IPS DF 6.9 (cell line): Measurements from ENCODE around the gene ATG10.

Source experiments
- DNase-seq: peaks from one replicate; pipeline ENCODE4 v3.0.0-alpha.2; 2013; ENCODE audit warnings: low read depth, low spot score
- H3K27ac ChIP-seq: one replicate; pipeline ENCODE4 v1.5.1; 2013; ENCODE audit warnings: low read length, control low read depth
- H3K27me3 ChIP-seq: 2 replicates; pipeline ENCODE4 v1.6.1; 2013; ENCODE audit warnings: mild to moderate bottlenecking, low read length; ENCODE audit not compliant: control insufficient read depth, insufficient read depth
- H3K36me3 ChIP-seq: 2 replicates; pipeline ENCODE4 v1.6.1; 2013; ENCODE audit warnings: low read length; ENCODE audit not compliant: control insufficient read depth, insufficient read depth
- H3K4me1 ChIP-seq: 2 replicates; pipeline ENCODE4 v1.6.1; 2013; ENCODE audit warnings: low read length; ENCODE audit not compliant: control insufficient read depth, insufficient read depth
- H3K4me3 ChIP-seq: 2 replicates; pipeline ENCODE4 v1.5.1; 2013; ENCODE audit warnings: mild to moderate bottlenecking, low read length
- H3K9me3 ChIP-seq: 2 replicates; pipeline ENCODE4 v1.6.1; 2013; ENCODE audit warnings: low read length, inconsistent platforms; ENCODE audit not compliant: control insufficient read depth, insufficient read depth
- WGBS: extraction: QIAGEN DNeasy Blood & Tissue Kit; methylation state at CpG from one replicate; pipeline ENCODE4 v1.1.7; 2013; ENCODE audit warnings: mixed read lengths, missing lambda C conversion rate; ENCODE audit not compliant: insufficient read length, insufficient coverage; 5-methylcytosine and 5-hydroxymethylcytosine counted together

ATG10 gene

DNA sequence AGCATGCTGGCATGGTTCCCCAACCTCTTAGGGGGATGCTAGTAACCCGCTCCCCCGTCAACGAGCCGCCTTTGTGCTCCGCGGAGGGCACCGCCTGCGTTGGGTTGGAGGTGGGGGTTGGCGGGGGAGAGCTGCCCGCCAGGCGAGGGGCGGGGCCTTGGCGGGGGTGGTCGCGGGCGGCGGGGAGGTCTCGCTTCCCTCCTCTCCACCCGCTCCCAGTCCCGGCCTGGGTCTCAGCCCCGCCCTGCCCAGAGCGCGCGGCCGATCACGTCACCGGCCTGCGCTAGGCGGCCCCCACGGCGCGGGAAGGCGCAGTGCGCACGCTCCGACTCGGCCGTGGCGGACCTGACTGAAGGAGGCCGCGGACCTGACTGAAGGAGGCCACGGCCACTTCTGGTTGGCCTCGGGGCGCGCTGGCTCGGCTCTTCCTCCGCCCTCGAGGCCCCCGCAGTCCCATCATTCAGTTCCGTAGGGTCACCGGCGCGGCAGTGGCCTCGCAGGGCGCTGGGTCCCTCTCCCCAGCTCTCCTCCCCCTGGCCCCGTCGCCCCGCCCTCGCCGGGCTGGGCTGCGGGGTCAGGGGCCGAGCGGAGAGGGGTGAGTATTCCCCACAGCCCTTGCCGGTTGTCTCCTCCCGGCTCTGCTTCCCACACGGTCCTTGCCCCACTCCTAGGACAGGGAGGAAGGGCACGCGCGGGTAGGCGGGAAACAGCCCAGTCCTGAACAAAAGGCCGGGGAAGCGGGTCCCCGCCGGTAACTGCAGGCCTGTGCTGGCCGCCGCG is at the start of gene ATG10:
ATG10 (plus strand) TSS at position 312 of the 780 bp plus-strand sequence. CDS start 15,548 bp downstream, outside the sequence.
- Histone ChIP-seq H3K27me3 (no peaks in the 10 kb centered on the region), H3K27ac (no peak within 1 kb of the TSS), H3K4me1 (no peaks in the 10 kb centered on the region), H3K9me3 (no peaks in the 10 kb centered on the region), H3K4me3 (peak within 1 kb of the TSS; percentile 63), H3K36me3 (no peaks in the 10 kb centered on the region)
- no CpG with 5 or more reads among the region's 77 CpGs for WGBS
- peak; percentile 73 for DNase-seq

DNA sequence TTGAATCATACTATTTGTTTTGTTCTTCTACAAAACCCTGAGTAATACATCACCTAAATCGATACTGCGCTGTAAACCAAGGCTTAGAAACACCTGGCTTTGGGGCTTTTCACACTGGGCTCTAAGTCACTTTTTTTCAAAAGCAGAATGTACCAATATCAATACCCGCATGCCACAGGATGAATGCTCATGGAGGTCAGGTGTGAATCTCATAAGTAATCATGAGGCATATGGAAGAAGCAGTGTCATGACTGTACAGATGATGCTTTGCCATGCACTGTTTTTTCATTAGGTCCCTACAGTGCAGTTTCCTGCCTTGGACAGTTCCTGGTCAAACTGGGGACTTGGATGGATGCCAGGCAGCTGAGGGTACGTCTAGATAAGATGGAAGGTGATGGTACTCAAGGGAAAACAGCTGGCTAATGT is 49.0 kb upstream of the ATG10 start:
- DNase-seq, result no peak
- no peaks in the 10 kb centered on the region for H3K36me3 ChIP-seq
- H3K27me3 ChIP-seq, result no peaks in the 10 kb centered on the region
- H3K9me3 ChIP-seq, result no peaks in the 10 kb centered on the region
- H3K27ac ChIP-seq, result no peak overlapping the region
- H3K4me3 ChIP-seq, result no peak overlapping the region
- no peaks in the 10 kb centered on the region for H3K4me1 ChIP-seq
- WGBS, result no CpG with 5 or more reads among the region's 4 CpGs

DNA sequence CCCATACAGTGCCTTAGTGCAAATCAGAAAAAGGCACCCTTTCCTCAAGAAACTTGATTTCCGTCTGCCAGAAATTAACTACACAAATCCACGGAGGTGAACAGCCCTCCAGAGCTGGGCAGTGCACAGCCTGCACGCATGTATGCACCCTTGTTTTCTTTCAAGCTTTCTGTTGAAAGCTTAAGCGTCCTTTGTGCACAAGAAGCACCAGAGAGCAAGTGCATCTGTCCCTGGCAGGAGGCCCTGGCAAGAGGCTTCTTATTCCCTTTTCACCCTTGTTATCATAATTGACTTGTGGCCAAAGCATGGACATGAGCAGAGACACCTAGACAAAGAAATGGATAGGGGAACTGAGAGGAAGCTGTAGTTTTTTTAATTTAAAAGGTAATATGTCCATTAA is 47.4 kb upstream of the ATG10 start:
- Histone ChIP-seq H3K4me3 (no peak overlapping the region), H3K27me3 (no peaks in the 10 kb centered on the region), H3K9me3 (no peaks in the 10 kb centered on the region), H3K27ac (no peak overlapping the region), H3K4me1 (no peaks in the 10 kb centered on the region), H3K36me3 (no peaks in the 10 kb centered on the region)
- no CpG with 5 or more reads among the region's 4 CpGs for WGBS
- no peak for DNase-seq

DNA sequence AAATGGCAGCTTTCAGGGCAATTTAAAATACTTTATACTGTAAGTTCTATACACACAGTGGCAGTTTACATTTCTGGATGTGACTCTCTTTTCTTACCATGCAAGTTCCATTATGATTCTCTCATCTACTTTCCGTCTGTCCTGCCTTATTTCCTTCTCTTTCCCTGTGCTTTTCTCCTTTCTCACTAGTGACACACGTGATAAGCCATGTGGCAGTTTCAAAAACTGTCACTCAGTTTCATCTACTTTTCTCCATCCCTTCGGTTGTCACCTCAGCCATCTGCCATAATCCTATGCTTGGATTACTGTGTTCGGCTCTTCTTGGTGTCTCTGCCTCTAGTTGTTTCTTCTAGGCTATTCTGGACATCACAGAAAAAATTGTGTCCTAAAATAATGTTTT is 46.8 kb upstream of the ATG10 start:
- no peak overlapping the region for H3K27ac ChIP-seq
- WGBS, result no CpG with 5 or more reads among the region's 4 CpGs
- DNase-seq, result no peak

DNA sequence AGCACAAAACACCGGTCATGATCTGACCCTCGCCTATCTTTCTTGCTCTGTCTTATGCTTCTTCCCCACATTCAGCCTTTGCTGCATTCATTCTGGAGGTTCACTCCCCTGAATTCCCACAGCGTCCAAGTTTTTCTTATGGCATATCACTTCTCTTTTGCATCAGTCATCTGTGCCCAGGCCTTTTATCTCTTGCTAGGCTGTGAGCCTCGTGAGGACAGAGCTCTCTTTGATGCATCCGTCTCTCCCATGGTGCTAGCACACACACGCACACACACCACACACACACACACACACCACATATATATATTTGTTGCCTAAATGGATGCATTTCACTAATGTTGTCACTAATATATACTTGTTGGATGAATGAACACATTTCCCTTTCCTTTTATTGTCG is 45.8 kb upstream of the ATG10 start:
- WGBS, result no CpG with 5 or more reads among the region's 7 CpGs
- H3K9me3 ChIP-seq, result no peaks in the 10 kb centered on the region

More for the DNA sequence above, 46.8 kb upstream of the ATG10 start:
- Histone ChIP-seq H3K36me3 (no peaks in the 10 kb centered on the region), H3K27me3 (no peaks in the 10 kb centered on the region), H3K4me1 (no peaks in the 10 kb centered on the region), H3K4me3 (no peak overlapping the region), H3K9me3 (no peaks in the 10 kb centered on the region)

DNA sequence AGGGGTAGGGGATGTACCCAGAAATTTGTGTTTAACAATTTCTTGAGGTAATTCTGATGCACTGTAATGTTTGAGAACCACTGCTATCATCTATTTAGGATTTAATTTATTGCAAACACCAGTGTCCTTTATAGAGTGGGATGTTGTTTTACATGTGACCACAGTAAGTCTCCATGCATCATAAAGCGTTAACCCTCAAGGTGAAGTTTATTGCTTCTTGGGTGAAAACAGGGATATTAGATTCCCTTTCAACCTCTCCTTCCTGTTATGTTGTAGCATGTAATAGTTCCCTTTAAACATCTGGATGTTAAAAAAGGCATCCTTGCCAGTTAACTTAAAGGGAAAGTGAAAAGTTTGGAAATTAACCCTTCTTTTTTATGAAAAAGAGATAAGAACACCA is 35.8 kb upstream of the ATG10 start:
- WGBS, result no CpG with 5 or more reads among the region's 1 CpG
- H3K4me1 ChIP-seq, result no peaks in the 10 kb centered on the region
- no peak overlapping the region for H3K27ac ChIP-seq

More for the DNA sequence above, 45.8 kb upstream of the ATG10 start:
- no peak for DNase-seq
- Histone ChIP-seq H3K4me1 (no peaks in the 10 kb centered on the region), H3K36me3 (no peaks in the 10 kb centered on the region), H3K27me3 (no peaks in the 10 kb centered on the region), H3K4me3 (no peak overlapping the region), H3K27ac (no peak overlapping the region)

DNA sequence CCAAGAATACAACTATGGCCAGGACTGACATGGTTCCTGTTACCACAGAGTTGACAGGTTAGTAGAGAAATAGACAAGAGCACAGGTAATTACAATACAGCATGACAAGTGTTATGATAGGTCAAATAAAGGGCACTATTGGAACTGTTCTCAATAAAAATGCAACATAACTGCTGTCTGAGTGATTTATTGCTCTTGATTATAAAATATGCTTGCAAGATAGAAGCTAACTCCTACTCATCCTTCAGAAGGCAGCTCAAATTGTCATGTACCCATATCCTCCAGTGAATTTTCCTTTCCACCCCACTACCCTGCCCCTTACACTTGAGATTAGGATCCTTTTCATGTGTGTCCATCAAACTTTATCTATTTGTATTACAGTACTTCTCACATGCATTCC is 35.1 kb upstream of the ATG10 start:
- Histone ChIP-seq H3K4me1 (no peaks in the 10 kb centered on the region), H3K27me3 (no peaks in the 10 kb centered on the region), H3K9me3 (no peaks in the 10 kb centered on the region), H3K27ac (no peak overlapping the region), H3K36me3 (no peaks in the 10 kb centered on the region), H3K4me3 (no peak overlapping the region)
- no peak for DNase-seq

More for the DNA sequence above, 35.8 kb upstream of the ATG10 start:
- no peaks in the 10 kb centered on the region for H3K9me3 ChIP-seq
- no peak overlapping the region for H3K4me3 ChIP-seq
- H3K36me3 ChIP-seq, result no peaks in the 10 kb centered on the region
- H3K27me3 ChIP-seq, result no peaks in the 10 kb centered on the region
- no peak for DNase-seq

DNA sequence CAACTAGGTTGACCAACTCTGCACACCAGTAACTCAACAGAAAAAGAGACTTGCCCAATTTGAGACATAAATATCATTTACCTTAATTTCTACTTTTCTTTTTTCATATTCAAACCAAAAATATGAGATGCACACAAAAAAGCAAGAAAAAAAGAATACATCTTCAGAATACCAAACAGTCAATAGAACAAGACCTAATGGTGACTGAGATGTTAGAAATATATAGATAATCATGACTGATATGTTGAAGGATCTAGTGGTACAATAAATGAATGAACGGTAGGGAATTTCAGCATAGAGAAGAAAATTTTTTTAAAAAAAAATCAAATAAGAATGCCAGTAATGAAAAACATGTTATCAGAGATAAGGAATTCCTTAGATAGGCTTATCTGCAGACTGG is 29.1 kb upstream of the ATG10 start:
- no peaks in the 10 kb centered on the region for H3K4me1 ChIP-seq
- no peaks in the 10 kb centered on the region for H3K9me3 ChIP-seq
- no peak for DNase-seq
- WGBS, result no CpG with 5 or more reads among the region's 1 CpG
- H3K27me3 ChIP-seq, result no peaks in the 10 kb centered on the region
- no peak overlapping the region for H3K27ac ChIP-seq
- no peak overlapping the region for H3K4me3 ChIP-seq
- H3K36me3 ChIP-seq, result no peaks in the 10 kb centered on the region

DNA sequence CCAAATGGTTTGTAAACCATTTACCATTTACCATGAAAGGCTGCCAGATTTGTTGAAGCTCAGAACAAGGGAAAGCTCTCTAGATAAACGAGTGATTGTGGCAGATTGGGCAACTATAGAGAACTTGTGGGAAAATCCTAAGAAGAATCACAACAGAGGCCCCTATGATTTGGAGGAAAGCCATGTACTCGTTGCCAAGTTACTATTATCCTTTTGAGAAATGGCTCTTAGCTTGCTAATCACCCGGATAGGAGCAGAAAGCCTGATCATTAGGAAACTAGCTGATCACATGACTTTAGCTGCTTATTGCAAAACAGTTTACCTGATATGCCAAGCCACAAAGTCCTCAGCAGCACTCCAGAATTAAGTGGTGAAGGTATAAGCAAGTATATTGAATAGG is 23.5 kb upstream of the ATG10 start:
- no peak overlapping the region for H3K4me3 ChIP-seq
- WGBS, result no CpG with 5 or more reads among the region's 3 CpGs
- peaks cover 1% of the 10 kb centered on the region; the same call in 1 of the 2 replicates for H3K4me1 ChIP-seq
- no peaks in the 10 kb centered on the region for H3K36me3 ChIP-seq
- no peak overlapping the region for H3K27ac ChIP-seq
- H3K9me3 ChIP-seq, result no peaks in the 10 kb centered on the region
- H3K27me3 ChIP-seq, result no peaks in the 10 kb centered on the region
- no peak for DNase-seq

DNA sequence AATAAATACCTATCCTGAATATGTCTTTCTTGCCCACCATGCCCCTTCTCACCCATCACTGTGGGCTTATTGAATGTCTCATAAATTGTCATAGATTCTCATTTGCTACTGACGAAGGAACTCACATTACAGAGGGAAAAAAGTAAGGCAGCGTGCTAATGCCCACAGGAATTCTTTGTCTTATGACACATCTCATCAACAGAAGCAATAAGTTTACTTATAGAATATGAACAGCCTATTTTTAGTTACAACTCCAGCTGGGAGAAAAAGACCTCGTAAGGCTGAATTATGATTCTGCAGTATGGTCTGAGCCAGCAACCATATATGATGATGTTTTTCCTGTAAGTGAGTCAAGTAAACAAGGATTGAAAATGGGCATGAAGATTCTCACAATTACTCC is 22.4 kb upstream of the ATG10 start:
- peaks cover 1% of the 10 kb centered on the region; the same call in 1 of the 2 replicates for H3K4me1 ChIP-seq
- WGBS, result no CpG with 5 or more reads among the region's 3 CpGs
- DNase-seq, result no peak

DNA sequence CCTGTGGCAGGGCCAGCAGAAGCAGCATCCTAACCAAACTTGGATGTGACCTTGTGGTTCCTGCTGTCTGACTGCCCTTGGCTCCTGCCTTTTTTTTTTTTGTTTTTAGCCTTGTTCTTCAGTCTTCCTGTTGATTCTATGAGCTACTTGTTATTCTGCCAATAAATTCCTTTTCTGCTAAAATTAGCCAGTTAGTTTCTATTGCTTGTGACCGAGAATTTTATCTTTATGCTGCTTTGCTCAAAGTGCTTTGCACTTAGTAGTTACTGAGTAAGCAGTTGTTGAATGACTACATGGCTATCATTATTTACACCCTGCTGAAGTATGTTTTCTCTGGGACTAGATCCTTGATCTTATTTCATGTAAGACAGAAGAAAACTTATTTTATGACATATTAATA is 20.8 kb upstream of the ATG10 start:
- WGBS, result no CpG with 5 or more reads among the region's 1 CpG
- Histone ChIP-seq H3K27ac (no peak overlapping the region), H3K9me3 (no peaks in the 10 kb centered on the region), H3K36me3 (no peaks in the 10 kb centered on the region), H3K4me3 (no peak overlapping the region), H3K4me1 (peaks cover 1% of the 10 kb centered on the region; the same call in 1 of the 2 replicates), H3K27me3 (no peaks in the 10 kb centered on the region)
- no peak for DNase-seq

More for the DNA sequence above, 22.4 kb upstream of the ATG10 start:
- Histone ChIP-seq H3K4me3 (no peak overlapping the region), H3K27ac (no peak overlapping the region), H3K27me3 (no peaks in the 10 kb centered on the region), H3K9me3 (no peaks in the 10 kb centered on the region), H3K36me3 (no peaks in the 10 kb centered on the region)
